Astrocyte (in vitro differentiated cells and primary cell): ENCODE measurements around the gene KRT37. TPM values are rescaled to one million over a fixed set of nuclear protein-coding genes. Genes with fewer than 3 reads are reported as not detected.

Experiments used
- DNase-seq: peaks from one replicate; pipeline ENCODE4 v3.0.0-alpha.2; 2010; ENCODE audit warnings: low read depth
- FAIRE-seq: peaks from 2 replicates; lab custom pipeline; 2011; peaks lifted over from hg19 to GRCh38; lab: Jason Lieb, UNC
- H2AFZ ChIP-seq: 2 replicates; pipeline ENCODE4 v1.6.0; 2012; ENCODE audit warnings: low read depth, low read length, inconsistent platforms
- H3K27ac ChIP-seq: 2 replicates; pipeline ENCODE4 v1.5.1; 2011; ENCODE audit warnings: low read depth, low read length, inconsistent platforms
- H3K27me3 ChIP-seq: 2 replicates; pipeline ENCODE4 v1.6.0; 2011; ENCODE audit warnings: low read length, inconsistent platforms; ENCODE audit not compliant: insufficient read depth
- H3K36me3 ChIP-seq: 2 replicates; pipeline ENCODE4 v1.5.1; 2011; ENCODE audit warnings: low read length, inconsistent platforms; ENCODE audit not compliant: insufficient read depth
- H3K4me1 ChIP-seq: 2 replicates; pipeline ENCODE4 v1.5.1; 2011; ENCODE audit warnings: low read length, inconsistent platforms; ENCODE audit not compliant: insufficient read depth
- H3K4me2 ChIP-seq: 2 replicates; pipeline ENCODE4 v1.6.0; 2012; ENCODE audit warnings: low read length, inconsistent platforms
- H3K4me3 ChIP-seq: 2 replicates; pipeline ENCODE4 v1.5.1; 2011; ENCODE audit warnings: low read depth, mild to moderate bottlenecking, low read length, inconsistent platforms; ENCODE audit not compliant: insufficient read depth
- H3K79me2 ChIP-seq: 2 replicates; pipeline ENCODE4 v1.6.0; 2012; ENCODE audit warnings: mild to moderate bottlenecking, low read length, inconsistent platforms; ENCODE audit not compliant: insufficient read depth
- H3K9ac ChIP-seq: 2 replicates; pipeline ENCODE4 v1.6.0; 2012; ENCODE audit warnings: mild to moderate bottlenecking, low read length, inconsistent platforms
- H3K9me3 ChIP-seq: 2 replicates; pipeline ENCODE4 v1.5.1; 2012; ENCODE audit warnings: low read depth, mild to moderate bottlenecking, low read length, inconsistent platforms; ENCODE audit not compliant: insufficient read depth
- H4K20me1 ChIP-seq: 2 replicates; pipeline ENCODE4 v1.6.0; 2012; ENCODE audit warnings: low read length, inconsistent platforms; ENCODE audit not compliant: insufficient read depth
- H3K27ac Mint-ChIP-seq: one replicate; pipeline ENCODE4 v1.8.0; 2021; ENCODE audit warnings: mild to moderate bottlenecking, mixed read lengths; ENCODE audit not compliant: unreplicated experiment
- H3K27me3 Mint-ChIP-seq: one replicate; pipeline ENCODE4 v1.8.0; 2021; ENCODE audit warnings: low read depth, mixed read lengths; ENCODE audit not compliant: unreplicated experiment
- H3K36me3 Mint-ChIP-seq: one replicate; pipeline ENCODE4 v1.8.0; 2021; ENCODE audit warnings: low read depth, mixed read lengths; ENCODE audit not compliant: unreplicated experiment
- H3K4me1 Mint-ChIP-seq: one replicate; pipeline ENCODE4 v1.8.0; 2021; ENCODE audit warnings: low read depth, mixed read lengths; ENCODE audit not compliant: unreplicated experiment
- H3K4me3 Mint-ChIP-seq: one replicate; pipeline ENCODE4 v1.8.0; 2021; ENCODE audit warnings: mild to moderate bottlenecking, moderate library complexity, mixed read lengths; ENCODE audit not compliant: unreplicated experiment
- H3K9me3 Mint-ChIP-seq: one replicate; pipeline ENCODE4 v1.8.0; 2021; ENCODE audit warnings: mild to moderate bottlenecking, mixed read lengths; ENCODE audit not compliant: unreplicated experiment
- EZH2 ChIP-seq: IDR thresholded peaks from 2 replicates; pipeline ENCODE4 v1.6.1; 2012; ENCODE audit warnings: mild to moderate bottlenecking, low read length, inconsistent platforms; ENCODE audit not compliant: insufficient read depth
- total RNA-seq: library from RNA; stranded (reverse); gene quantifications from 2 replicates; pipeline ENCODE4 v1.2.1, GENCODE V29; 2021
- TF ChIP-seq, protein P1 (sequence below): IDR thresholded peaks from 2 replicates; pipeline ENCODE4 v1.5.1; 2011; ENCODE audit warnings: low read depth, mild to moderate bottlenecking, inconsistent platforms, low read length, moderate library complexity; ENCODE audit not compliant: insufficient read depth

Gene KRT37
- total RNA-seq, 1 donor from 2014 or later: not detected

DNA sequence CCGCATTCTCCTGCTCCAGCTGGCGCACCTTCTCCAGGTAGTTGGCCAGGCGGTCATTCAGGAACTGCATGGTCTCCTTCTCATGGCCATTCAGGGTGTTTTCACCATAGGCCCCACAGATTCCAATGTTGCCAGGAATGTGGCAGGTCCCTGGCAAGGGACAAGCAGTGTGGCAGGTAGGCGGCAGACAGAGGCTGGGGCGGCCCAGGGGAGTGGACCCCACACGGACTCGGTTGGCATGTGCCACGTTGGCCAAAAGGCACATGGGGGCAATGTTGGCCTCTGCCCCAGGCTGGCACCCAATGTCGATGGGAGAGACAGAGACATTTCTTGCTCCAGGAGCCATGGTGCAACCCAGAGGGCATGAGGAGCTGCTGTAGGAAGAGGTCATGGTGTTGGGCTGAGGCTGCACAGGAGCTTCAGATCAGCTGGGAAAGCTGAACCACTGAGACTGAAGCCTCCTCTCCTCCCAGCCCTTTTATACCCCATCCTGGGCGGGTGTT is 16.2 kb upstream of the KRT37 start, which contains the start of gene KRT38:
Gene KRT38 (minus strand): TSS at position 453 of the 503 bp plus-strand sequence. CDS start 62 bp downstream, at position 391.
- no peak for TF ChIP-seq EZH2
- TF ChIP-seq, protein P1, sequence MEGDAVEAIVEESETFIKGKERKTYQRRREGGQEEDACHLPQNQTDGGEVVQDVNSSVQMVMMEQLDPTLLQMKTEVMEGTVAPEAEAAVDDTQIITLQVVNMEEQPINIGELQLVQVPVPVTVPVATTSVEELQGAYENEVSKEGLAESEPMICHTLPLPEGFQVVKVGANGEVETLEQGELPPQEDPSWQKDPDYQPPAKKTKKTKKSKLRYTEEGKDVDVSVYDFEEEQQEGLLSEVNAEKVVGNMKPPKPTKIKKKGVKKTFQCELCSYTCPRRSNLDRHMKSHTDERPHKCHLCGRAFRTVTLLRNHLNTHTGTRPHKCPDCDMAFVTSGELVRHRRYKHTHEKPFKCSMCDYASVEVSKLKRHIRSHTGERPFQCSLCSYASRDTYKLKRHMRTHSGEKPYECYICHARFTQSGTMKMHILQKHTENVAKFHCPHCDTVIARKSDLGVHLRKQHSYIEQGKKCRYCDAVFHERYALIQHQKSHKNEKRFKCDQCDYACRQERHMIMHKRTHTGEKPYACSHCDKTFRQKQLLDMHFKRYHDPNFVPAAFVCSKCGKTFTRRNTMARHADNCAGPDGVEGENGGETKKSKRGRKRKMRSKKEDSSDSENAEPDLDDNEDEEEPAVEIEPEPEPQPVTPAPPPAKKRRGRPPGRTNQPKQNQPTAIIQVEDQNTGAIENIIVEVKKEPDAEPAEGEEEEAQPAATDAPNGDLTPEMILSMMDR: no peak
- Mint-ChIP-seq H3K9me3 (peaks cover 1% of the 10 kb centered on the region), H3K4me1 (peaks cover 1% of the 10 kb centered on the region), H3K27me3 (peaks cover 45% of the 10 kb centered on the region), H3K4me3 (no peak within 1 kb of the TSS), H3K36me3 (no peaks in the 10 kb centered on the region), H3K27ac (no peak within 1 kb of the TSS)
- H3K36me3 ChIP-seq: no peaks in the 10 kb centered on the region
- H3K79me2 ChIP-seq: no peaks in the 10 kb centered on the region
- H3K27ac ChIP-seq: no peak within 1 kb of the TSS
- FAIRE-seq (no peak), DNase-seq (no peak)
- no peak within 1 kb of the TSS for H3K9ac ChIP-seq
- H4K20me1 ChIP-seq: no peaks in the 10 kb centered on the region
- no peak within 1 kb of the TSS for H3K4me3 ChIP-seq
- no peak within 1 kb of the TSS for H2AFZ ChIP-seq
- no peaks in the 10 kb centered on the region for H3K27me3 ChIP-seq
- H3K4me2 ChIP-seq: no peak within 1 kb of the TSS
- no peaks in the 10 kb centered on the region for H3K4me1 ChIP-seq
- H3K9me3 ChIP-seq: no peaks in the 10 kb centered on the region

DNA sequence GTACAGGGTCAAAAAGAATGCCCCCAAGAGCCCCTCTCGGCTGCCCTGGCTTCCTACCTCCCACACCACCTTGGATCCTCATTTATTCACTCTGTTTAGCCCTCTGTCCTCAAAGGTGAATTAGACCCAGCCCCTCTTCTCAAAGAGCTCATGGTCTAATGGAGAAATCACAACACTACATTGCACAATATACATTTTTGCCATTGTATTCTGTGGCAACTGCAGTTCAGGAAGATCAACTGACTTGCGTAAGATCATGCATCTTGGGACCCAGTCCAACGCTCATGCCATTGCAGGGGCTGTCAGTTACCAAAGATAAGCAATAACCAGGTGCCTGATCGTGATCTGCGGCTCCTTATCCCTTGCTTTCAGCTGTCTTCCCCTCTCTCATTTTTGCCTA is 15.0 kb upstream of the KRT37 start:
- FAIRE-seq (no peak), DNase-seq (no peak)
- no peak overlapping the region for H3K4me3 ChIP-seq
- H3K36me3 Mint-ChIP-seq: no peaks in the 10 kb centered on the region
- no peaks in the 10 kb centered on the region for H3K79me2 ChIP-seq
- H3K9me3 Mint-ChIP-seq: no peaks in the 10 kb centered on the region
- no peak overlapping the region for H3K27ac Mint-ChIP-seq
- no peaks in the 10 kb centered on the region for H3K4me1 ChIP-seq
- H3K9ac ChIP-seq: no peak overlapping the region
- H3K27ac ChIP-seq: no peak overlapping the region
- no peaks in the 10 kb centered on the region for H3K9me3 ChIP-seq
- no peak for TF ChIP-seq EZH2
- TF ChIP-seq, protein P1: no peak
- no peaks in the 10 kb centered on the region for H3K36me3 ChIP-seq
- H3K4me3 Mint-ChIP-seq: no peak overlapping the region
- H3K27me3 Mint-ChIP-seq: peaks cover 44% of the 10 kb centered on the region
- no peak overlapping the region for H3K4me2 ChIP-seq
- no peaks in the 10 kb centered on the region for H3K27me3 ChIP-seq
- H2AFZ ChIP-seq: no peak overlapping the region
- peaks cover 1% of the 10 kb centered on the region for H3K4me1 Mint-ChIP-seq
- no peaks in the 10 kb centered on the region for H4K20me1 ChIP-seq

DNA sequence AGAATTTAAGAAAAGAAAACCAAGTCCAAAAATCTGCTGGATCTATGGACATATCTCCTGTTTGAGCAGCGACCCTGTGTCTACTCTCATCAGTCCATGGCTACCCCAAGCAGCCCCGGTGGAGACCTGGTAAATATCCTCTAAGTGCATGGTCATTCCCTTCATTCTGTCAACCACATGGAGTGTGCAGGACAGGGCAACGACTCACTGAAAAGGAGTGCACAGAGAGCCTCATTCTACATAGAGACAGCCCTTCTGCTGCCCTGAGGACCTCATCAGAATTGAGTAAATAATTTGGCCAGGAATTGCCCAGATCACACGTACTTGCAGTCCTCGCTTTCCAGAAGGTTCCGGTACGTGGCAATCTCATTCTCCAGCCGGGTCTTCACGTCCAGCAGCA is 13.4 kb upstream of the KRT37 start:
- Histone ChIP-seq H3K4me3 (no peak overlapping the region), H3K79me2 (no peaks in the 10 kb centered on the region), H3K4me2 (no peak overlapping the region), H3K27ac (no peak overlapping the region), H3K27me3 (no peaks in the 10 kb centered on the region), H3K9me3 (no peaks in the 10 kb centered on the region), H3K9ac (no peak overlapping the region), H3K36me3 (no peaks in the 10 kb centered on the region), H3K4me1 (no peaks in the 10 kb centered on the region), H2AFZ (no peak overlapping the region), H4K20me1 (no peaks in the 10 kb centered on the region)
- no peak for DNase-seq
- no peak for TF ChIP-seq EZH2
- TF ChIP-seq, protein P1: no peak
- Mint-ChIP-seq H3K36me3 (no peaks in the 10 kb centered on the region), H3K27me3 (peaks cover 37% of the 10 kb centered on the region), H3K4me3 (no peak overlapping the region), H3K4me1 (no peaks in the 10 kb centered on the region), H3K9me3 (no peaks in the 10 kb centered on the region), H3K27ac (no peak overlapping the region)
- no peak for FAIRE-seq
